ENCODE measurements around the gene RPTN. TPM values are rescaled to one million over a fixed set of nuclear protein-coding genes. Genes with fewer than 3 reads are reported as not detected.

RPTN gene
- total RNA-seq, 1 experiment from 2014 or later = not detected

DNA sequence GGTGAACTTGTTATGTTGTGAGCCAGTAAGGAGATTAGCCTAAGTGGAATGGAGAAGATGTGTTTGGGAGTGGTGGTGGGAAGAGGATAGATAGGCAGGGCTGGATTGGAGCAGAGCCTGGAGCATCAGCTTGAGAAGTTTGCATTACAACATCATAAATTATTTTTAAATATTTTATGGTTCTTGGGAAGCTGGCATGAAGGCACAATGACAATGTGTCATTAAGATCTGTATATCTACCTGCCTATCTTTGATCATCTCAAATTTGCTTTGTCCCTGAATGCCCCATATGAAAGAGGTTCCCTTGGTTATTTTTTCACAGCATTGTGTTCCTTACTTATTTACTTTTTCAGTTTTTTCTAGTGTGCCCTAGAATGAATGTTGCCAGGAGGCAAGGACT lies 32.7 kb upstream of the RPTN start:
- intact Hi-C loops (cut with micrococcal nuclease; ENCODE audit: unreplicated experiment) = no loop called here
- Histone ChIP-seq H3K27me3 (ENCODE audit: insufficient read depth, low read depth) (peaks cover 22% of the 10 kb centered on the region; the same call in 1 of the 2 replicates), H3K4me2 (no peak overlapping the region), H3K27ac (no peak overlapping the region), H4K20me1 (ENCODE audit: insufficient read depth) (no peaks in the 10 kb centered on the region), H3K4me1 (replicated peaks; ENCODE audit: insufficient read depth) (peaks cover 24% of the 10 kb centered on the region), H3K9me3 (ENCODE audit: insufficient read depth, low read depth) (no peaks in the 10 kb centered on the region), H2AFZ (no peak overlapping the region), H3K36me3 (ENCODE audit: low read depth) (no peaks in the 10 kb centered on the region), H3F3A (ENCODE audit: insufficient read depth, low read depth) (peaks cover 15% of the 10 kb centered on the region), H3K79me2 (ENCODE audit: low read depth) (no peaks in the 10 kb centered on the region), H3K4me3 (no peak overlapping the region), H3K9me2 (ENCODE audit: insufficient read depth) (no peaks in the 10 kb centered on the region)
- ChIA-PET CTCF (no interaction called here), POLR2A (ENCODE audit: unreplicated experiment) (no interaction called here)
- TF ChIP-seq CTCF (conservative IDR thresholded peaks at IDR 0.05) (no peak), EZH2 (IDR thresholded peaks at IDR 0.05; ENCODE audit: low read depth) (no peak)
- no TSS peak for BruUV-seq (replicated peaks)
- no peak for DNase-seq

GRCh38 chr1:152191260-152191659 lies 32.2 kb upstream of the RPTN start:
- peak overlapping the region; percentile 24; the same call in 1 of the 2 replicates for H3K4me2 ChIP-seq
- DNase-seq = no peak
- no peaks in the 10 kb centered on the region for H3K9me2 ChIP-seq (ENCODE audit: insufficient read depth)
- peaks cover 24% of the 10 kb centered on the region for H3K4me1 ChIP-seq (replicated peaks; ENCODE audit: insufficient read depth)
- BruUV-seq (replicated peaks) = no TSS peak
- intact Hi-C loops (cut with micrococcal nuclease; ENCODE audit: unreplicated experiment) = no loop called here
- no peaks in the 10 kb centered on the region for H4K20me1 ChIP-seq (ENCODE audit: insufficient read depth)
- H3K36me3 ChIP-seq (ENCODE audit: low read depth) = no peaks in the 10 kb centered on the region
- ChIA-PET CTCF (no interaction called here), POLR2A (ENCODE audit: unreplicated experiment) (no interaction called here)
- peaks cover 22% of the 10 kb centered on the region; the same call in 1 of the 2 replicates for H3K27me3 ChIP-seq (ENCODE audit: insufficient read depth, low read depth)
- no peak for TF ChIP-seq EZH2 (IDR thresholded peaks at IDR 0.05; ENCODE audit: low read depth)
- TF ChIP-seq CTCF (conservative IDR thresholded peaks at IDR 0.05) = no peak
- H3F3A ChIP-seq (ENCODE audit: insufficient read depth, low read depth) = peaks cover 15% of the 10 kb centered on the region
- H3K27ac ChIP-seq = no peak overlapping the region
- no peak overlapping the region for H2AFZ ChIP-seq
- no peaks in the 10 kb centered on the region for H3K79me2 ChIP-seq (ENCODE audit: low read depth)
- no peaks in the 10 kb centered on the region for H3K9me3 ChIP-seq (ENCODE audit: insufficient read depth, low read depth)
- no peak overlapping the region for H3K4me3 ChIP-seq

DNA sequence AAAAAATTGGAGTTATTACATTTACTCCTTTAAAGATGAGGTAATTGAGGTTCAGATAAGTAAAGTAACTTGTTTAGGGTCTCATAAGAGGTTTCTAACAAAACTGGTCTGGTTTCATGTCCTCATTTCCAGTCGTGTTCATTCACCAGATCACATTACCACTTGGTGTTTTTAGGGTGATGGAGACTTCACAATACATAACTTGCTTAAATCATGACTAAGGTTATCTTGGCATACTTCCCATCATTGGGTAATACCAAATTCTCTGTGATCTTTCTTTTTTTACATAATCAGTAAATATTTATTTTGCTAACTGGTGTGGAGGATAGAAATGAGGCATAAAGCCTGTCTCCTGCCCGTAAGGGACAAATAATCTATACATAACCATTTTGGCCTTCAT lies 31.6 kb upstream of the RPTN start:
- intact Hi-C loops (cut with micrococcal nuclease; ENCODE audit: unreplicated experiment) = loop anchor here (1.0 kb wide), 1 partner anchor 251 kb away; no protein-coding TSS in a partner anchor
- peak in 1 of 2 experiments; percentile 82 for DNase-seq
- Histone ChIP-seq H3K4me3 (no peak overlapping the region), H3K27ac (peak overlapping the region; percentile 40; the same call in 1 of the 2 replicates), H4K20me1 (ENCODE audit: insufficient read depth) (no peaks in the 10 kb centered on the region), H3K9me3 (ENCODE audit: insufficient read depth, low read depth) (no peaks in the 10 kb centered on the region), H3F3A (ENCODE audit: insufficient read depth, low read depth) (peaks cover 15% of the 10 kb centered on the region), H3K79me2 (ENCODE audit: low read depth) (no peaks in the 10 kb centered on the region), H3K27me3 (ENCODE audit: insufficient read depth, low read depth) (peaks cover 22% of the 10 kb centered on the region; the same call in 1 of the 2 replicates), H3K4me1 (replicated peaks; ENCODE audit: insufficient read depth) (peaks cover 24% of the 10 kb centered on the region), H3K4me2 (peak overlapping the region; percentile 24), H3K36me3 (ENCODE audit: low read depth) (no peaks in the 10 kb centered on the region), H3K9me2 (ENCODE audit: insufficient read depth) (no peaks in the 10 kb centered on the region), H2AFZ (no peak overlapping the region)
- no TSS peak for BruUV-seq (replicated peaks)
- TF ChIP-seq CTCF (conservative IDR thresholded peaks at IDR 0.05) (no peak), EZH2 (IDR thresholded peaks at IDR 0.05; ENCODE audit: low read depth) (no peak)
- ChIA-PET CTCF (no interaction called here), POLR2A (ENCODE audit: unreplicated experiment) (no interaction called here)

Measured in PC-9 (cell line).